ENCODE results near the gene GBP7.
"Not testable (repeated sequence)": the region's sequence is repeated elsewhere in the genome, so short reads cannot be mapped to it uniquely, and the experiment has no call there.

The GBP7 gene

GRCh38 chr1:89126602-89127565, 48.9 kb downstream of the GBP7 start:
- peaks cover 61% of the 10 kb centered on the region for H3K4me1 Mint-ChIP-seq
- ATAC-seq (replicated peaks; ENCODE audit: extremely low read depth, poor library complexity, severe bottlenecking), result peak; percentile 35

GRCh38 chr1:89125913-89126580, 49.8 kb downstream of the GBP7 start, which contains the start of gene GBP2:
TSS of gene GBP2 (minus strand) at chr1:89126114. CDS start at chr1:89121966, 4,148 bp downstream.
- H3K27ac Mint-ChIP-seq (ENCODE audit: low read depth), result peak within 1 kb of the TSS; percentile 91
- no peaks in the 10 kb centered on the region for H3K9me3 Mint-ChIP-seq
- H3K27me3 Mint-ChIP-seq, result no peaks in the 10 kb centered on the region
- ATAC-seq (replicated peaks; ENCODE audit: extremely low read depth, poor library complexity, severe bottlenecking), result peak; percentile 70
- H3K4me1 Mint-ChIP-seq, result peaks cover 62% of the 10 kb centered on the region
- DNase-seq (ENCODE audit: low spot score in 2 of 2), result no peak
- H3K36me3 Mint-ChIP-seq (ENCODE audit: insufficient read depth), result peaks cover 32% of the 10 kb centered on the region
- peak within 1 kb of the TSS; percentile 94 for H3K4me3 Mint-ChIP-seq

More at GRCh38 chr1:89126602-89127565, 48.9 kb downstream of the GBP7 start:
- Mint-ChIP-seq H3K4me3 (peak overlapping the region; percentile 94), H3K36me3 (ENCODE audit: insufficient read depth) (peaks cover 27% of the 10 kb centered on the region), H3K27ac (ENCODE audit: low read depth) (peak overlapping the region; percentile 91)
- H3K27me3 Mint-ChIP-seq, H3K9me3 Mint-ChIP-seq: not testable (repeated sequence)
- peak; percentile 47 to 72 for DNase-seq (ENCODE audit: low spot score in 2 of 2)

GRCh38 chr1:89125240-89125912, 50.4 kb downstream of the GBP7 start:
- peaks cover 33% of the 10 kb centered on the region for H3K36me3 Mint-ChIP-seq (ENCODE audit: insufficient read depth)
- H3K4me1 Mint-ChIP-seq, result peaks cover 62% of the 10 kb centered on the region

GRCh38 chr1:89121641-89122040, 54.2 kb downstream of the GBP7 start:
- no peaks in the 10 kb centered on the region for H3K27me3 Mint-ChIP-seq
- no peaks in the 10 kb centered on the region for H3K9me3 Mint-ChIP-seq
- peaks cover 25% of the 10 kb centered on the region for H3K36me3 Mint-ChIP-seq (ENCODE audit: insufficient read depth)
- no peak overlapping the region for H3K27ac Mint-ChIP-seq (ENCODE audit: low read depth)
- DNase-seq (ENCODE audit: low spot score in 2 of 2), result no peak
- no peak for ATAC-seq (replicated peaks; ENCODE audit: extremely low read depth, poor library complexity, severe bottlenecking)
- peaks cover 42% of the 10 kb centered on the region for H3K4me1 Mint-ChIP-seq
- no peak overlapping the region for H3K4me3 Mint-ChIP-seq

More at GRCh38 chr1:89125240-89125912, 50.4 kb downstream of the GBP7 start:
- Mint-ChIP-seq H3K27me3 (no peaks in the 10 kb centered on the region), H3K4me3 (peak overlapping the region; percentile 94), H3K9me3 (no peaks in the 10 kb centered on the region), H3K27ac (ENCODE audit: low read depth) (peak overlapping the region; percentile 91)
- ATAC-seq (replicated peaks; ENCODE audit: extremely low read depth, poor library complexity, severe bottlenecking) (peak; percentile 14), DNase-seq (ENCODE audit: low spot score in 2 of 2) (no peak)

- H3K4me1 Mint-ChIP-seq, result peaks cover 32% of the 10 kb centered on the region
- no peak for ATAC-seq (replicated peaks; ENCODE audit: extremely low read depth, poor library complexity, severe bottlenecking)
- H3K27me3 Mint-ChIP-seq, result no peaks in the 10 kb centered on the region
- no peak for DNase-seq (ENCODE audit: low spot score in 2 of 2)
- H3K36me3 Mint-ChIP-seq (ENCODE audit: insufficient read depth), result peaks cover 68% of the 10 kb centered on the region
- no peak overlapping the region for H3K4me3 Mint-ChIP-seq
- H3K9me3 Mint-ChIP-seq, result no peaks in the 10 kb centered on the region
- H3K27ac Mint-ChIP-seq (ENCODE audit: low read depth), result peak overlapping the region; percentile 48
Measured at GRCh38 chr1:89114662-89115061, 61.1 kb downstream of the GBP7 start.

- Mint-ChIP-seq H3K36me3 (ENCODE audit: insufficient read depth) (peaks cover 84% of the 10 kb centered on the region), H3K9me3 (no peaks in the 10 kb centered on the region), H3K4me3 (no peak overlapping the region), H3K27ac (ENCODE audit: low read depth) (no peak overlapping the region), H3K4me1 (peaks cover 38% of the 10 kb centered on the region), H3K27me3 (no peaks in the 10 kb centered on the region)
- ATAC-seq (replicated peaks; ENCODE audit: extremely low read depth, poor library complexity, severe bottlenecking), result no peak
- DNase-seq (ENCODE audit: low spot score in 2 of 2), result no peak
Measured at GRCh38 chr1:89112871-89113613, 62.8 kb downstream of the GBP7 start.

GRCh38 chr1:89104687-89105086, 71.1 kb downstream of the GBP7 start:
- Mint-ChIP-seq H3K27me3 (no peaks in the 10 kb centered on the region), H3K4me3 (no peak overlapping the region), H3K9me3 (no peaks in the 10 kb centered on the region), H3K36me3 (ENCODE audit: insufficient read depth) (peaks cover 48% of the 10 kb centered on the region), H3K27ac (ENCODE audit: low read depth) (no peak overlapping the region), H3K4me1 (peaks cover 20% of the 10 kb centered on the region)
- no peak for DNase-seq (ENCODE audit: low spot score in 2 of 2)
- ATAC-seq (replicated peaks; ENCODE audit: extremely low read depth, poor library complexity, severe bottlenecking), result no peak

GRCh38 chr1:89104147-89104546, 71.7 kb downstream of the GBP7 start:
- DNase-seq (ENCODE audit: low spot score in 2 of 2), result no peak
- Mint-ChIP-seq H3K4me3 (no peak overlapping the region), H3K9me3 (no peaks in the 10 kb centered on the region), H3K27me3 (no peaks in the 10 kb centered on the region), H3K36me3 (ENCODE audit: insufficient read depth) (peaks cover 43% of the 10 kb centered on the region), H3K4me1 (peaks cover 20% of the 10 kb centered on the region), H3K27ac (ENCODE audit: low read depth) (no peak overlapping the region)
- no peak for ATAC-seq (replicated peaks; ENCODE audit: extremely low read depth, poor library complexity, severe bottlenecking)

GRCh38 chr1:89102021-89102420, 73.8 kb downstream of the GBP7 start:
- Mint-ChIP-seq H3K4me3 (no peak overlapping the region), H3K9me3 (no peaks in the 10 kb centered on the region), H3K36me3 (ENCODE audit: insufficient read depth) (peaks cover 24% of the 10 kb centered on the region), H3K27me3 (no peaks in the 10 kb centered on the region), H3K4me1 (peaks cover 6% of the 10 kb centered on the region), H3K27ac (ENCODE audit: low read depth) (no peak overlapping the region)
- ATAC-seq (replicated peaks; ENCODE audit: extremely low read depth, poor library complexity, severe bottlenecking) (no peak), DNase-seq (ENCODE audit: low spot score in 2 of 2) (no peak)

- Mint-ChIP-seq H3K4me1 (peaks cover 5% of the 10 kb centered on the region), H3K4me3 (no peak overlapping the region), H3K9me3 (no peaks in the 10 kb centered on the region), H3K36me3 (ENCODE audit: insufficient read depth) (peaks cover 13% of the 10 kb centered on the region), H3K27ac (ENCODE audit: low read depth) (no peak overlapping the region), H3K27me3 (no peaks in the 10 kb centered on the region)
- no peak for DNase-seq (ENCODE audit: low spot score in 2 of 2)
- no peak for ATAC-seq (replicated peaks; ENCODE audit: extremely low read depth, poor library complexity, severe bottlenecking)
Measured at GRCh38 chr1:89100412-89100811, 75.4 kb downstream of the GBP7 start.

GRCh38 chr1:89098857-89099256, 76.9 kb downstream of the GBP7 start:
- Mint-ChIP-seq H3K9me3 (no peaks in the 10 kb centered on the region), H3K4me1 (peaks cover 5% of the 10 kb centered on the region), H3K36me3 (ENCODE audit: insufficient read depth) (peaks cover 2% of the 10 kb centered on the region), H3K27me3 (no peaks in the 10 kb centered on the region), H3K4me3 (no peak overlapping the region), H3K27ac (ENCODE audit: low read depth) (no peak overlapping the region)
- DNase-seq (ENCODE audit: low spot score in 2 of 2) (no peak), ATAC-seq (replicated peaks; ENCODE audit: extremely low read depth, poor library complexity, severe bottlenecking) (no peak)

- Mint-ChIP-seq H3K27me3 (no peaks in the 10 kb centered on the region), H3K36me3 (ENCODE audit: insufficient read depth) (no peaks in the 10 kb centered on the region), H3K9me3 (no peaks in the 10 kb centered on the region), H3K4me1 (no peaks in the 10 kb centered on the region), H3K4me3 (no peak overlapping the region), H3K27ac (ENCODE audit: low read depth) (no peak overlapping the region)
- ATAC-seq (replicated peaks; ENCODE audit: extremely low read depth, poor library complexity, severe bottlenecking) (no peak), DNase-seq (ENCODE audit: low spot score in 2 of 2) (no peak)
Measured at GRCh38 chr1:89095737-89096136, 80.1 kb downstream of the GBP7 start.

Data from central memory CD8-positive, alpha-beta T cell (primary cell).